AG20443 (cell line): Measurements from ENCODE around the gene VAPA.
A peak's percentile ranks its signal among the peaks of the same experiment; 100 is the strongest.
"Not testable (repeated sequence)": the region's sequence is repeated elsewhere in the genome, so short reads cannot be mapped to it uniquely, and the experiment has no call there.

ENCODE experiments used
- DNase-seq: peaks from one replicate; pipeline ENCODE4 v3.0.0; 2012; ENCODE audit warnings: low spot score, mixed read lengths

VAPA gene

DNA sequence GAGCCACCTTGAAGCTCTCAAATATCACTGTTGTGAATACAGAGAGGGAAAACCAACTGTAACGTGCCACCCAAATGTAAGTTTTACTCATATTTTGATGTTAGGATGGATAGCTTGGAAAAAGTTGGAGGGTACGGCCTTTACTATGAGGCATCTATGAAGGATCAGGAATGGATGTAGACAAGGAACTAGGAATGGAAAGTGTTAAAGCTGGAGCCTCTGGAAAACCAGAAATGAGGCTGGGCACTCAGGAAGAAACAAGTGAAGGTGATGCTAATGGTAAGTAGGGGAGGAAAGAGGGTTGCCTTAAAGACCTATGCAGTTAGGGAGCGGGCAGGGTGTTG lies 27.8 kb upstream of the VAPA start:
- DNase-seq, result no peak

- no peak for DNase-seq
Measured at GRCh38 chr18:9887992-9888391, 25.8 kb upstream of the VAPA start.

DNA sequence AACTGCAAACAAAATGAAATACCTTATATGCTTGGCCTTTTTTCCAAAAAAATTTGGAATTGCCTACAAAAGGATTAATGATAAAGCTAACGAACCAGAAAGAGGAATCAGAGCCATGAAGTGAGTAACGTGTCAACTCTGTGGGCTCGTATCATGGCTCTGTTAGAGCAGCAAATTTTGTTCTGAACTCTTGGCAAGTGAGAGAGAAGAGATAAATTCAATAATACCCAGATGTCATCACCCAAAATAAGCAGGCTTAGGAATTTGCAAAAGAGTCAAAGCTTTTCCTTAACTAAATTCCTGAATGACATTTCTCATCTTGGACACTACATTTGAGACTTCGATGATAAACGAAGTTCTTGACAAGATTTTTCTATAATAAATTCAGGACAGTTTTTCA lies 23.6 kb upstream of the VAPA start:
- no peak for DNase-seq

- no peak for DNase-seq
Measured at GRCh38 chr18:9890957-9891356, 22.9 kb upstream of the VAPA start.

- DNase-seq, result not testable (repeated sequence)
Measured at GRCh38 chr18:9891515-9891914, 22.3 kb upstream of the VAPA start.

DNA sequence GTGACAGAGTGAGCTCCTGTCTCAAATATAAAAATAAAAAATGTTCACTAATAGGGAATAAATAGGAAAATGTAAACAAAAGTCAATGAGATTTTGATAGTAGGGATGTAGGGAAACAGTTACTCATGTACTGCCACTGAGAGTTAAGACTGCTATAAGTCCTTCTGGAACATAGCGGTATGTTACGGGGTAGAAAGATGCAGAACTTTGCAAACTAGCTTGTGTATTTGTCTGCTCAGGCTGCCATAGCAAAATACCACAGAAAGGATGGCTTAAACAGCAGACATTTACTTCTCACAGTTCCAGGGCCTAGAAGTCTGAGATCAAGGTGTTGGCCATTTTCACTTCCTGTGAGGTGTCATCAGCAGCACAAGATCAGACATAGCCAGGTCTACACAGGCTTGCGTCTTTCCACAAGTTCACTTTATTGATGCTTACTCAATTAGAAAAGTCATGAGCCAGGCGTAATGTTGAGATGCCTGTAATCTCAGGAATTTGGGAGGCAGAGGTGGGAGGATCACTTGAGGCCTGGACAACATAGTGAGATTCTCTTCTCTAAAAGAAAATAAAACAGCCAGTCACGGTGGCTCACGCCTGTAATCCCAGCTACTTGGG lies 19.3 kb upstream of the VAPA start:
- DNase-seq, result no peak

- DNase-seq, result no peak
Measured at GRCh38 chr18:9897129-9897528, 16.7 kb upstream of the VAPA start.

DNA sequence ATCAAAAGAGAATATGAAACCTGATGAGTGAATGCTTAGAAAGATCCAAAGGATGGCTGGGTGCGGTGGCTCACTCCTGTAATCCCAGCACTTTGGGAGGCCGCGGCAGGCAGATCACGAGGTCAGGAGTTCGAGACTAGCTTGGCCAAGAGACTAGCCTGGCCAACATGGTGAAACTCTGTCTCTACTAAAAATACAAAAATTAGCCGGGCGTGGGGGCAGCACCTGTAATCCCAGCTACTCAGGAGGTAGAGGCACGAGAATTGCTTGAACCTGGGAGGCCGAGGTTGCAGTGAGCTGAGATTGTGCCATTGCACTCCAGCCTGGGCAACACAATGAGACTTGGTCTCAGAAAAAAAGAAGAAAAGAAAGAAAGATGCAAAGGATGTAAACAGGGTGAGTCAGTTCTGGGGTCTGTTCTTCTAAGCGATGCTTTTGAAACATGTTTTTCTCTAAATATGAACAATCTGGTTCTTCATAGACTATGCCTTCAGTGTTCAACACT lies 16.0 kb upstream of the VAPA start:
- not testable (repeated sequence) for DNase-seq

GRCh38 chr18:9898792-9899549 lies 14.8 kb upstream of the VAPA start:
- DNase-seq, result peak; percentile 34

DNA sequence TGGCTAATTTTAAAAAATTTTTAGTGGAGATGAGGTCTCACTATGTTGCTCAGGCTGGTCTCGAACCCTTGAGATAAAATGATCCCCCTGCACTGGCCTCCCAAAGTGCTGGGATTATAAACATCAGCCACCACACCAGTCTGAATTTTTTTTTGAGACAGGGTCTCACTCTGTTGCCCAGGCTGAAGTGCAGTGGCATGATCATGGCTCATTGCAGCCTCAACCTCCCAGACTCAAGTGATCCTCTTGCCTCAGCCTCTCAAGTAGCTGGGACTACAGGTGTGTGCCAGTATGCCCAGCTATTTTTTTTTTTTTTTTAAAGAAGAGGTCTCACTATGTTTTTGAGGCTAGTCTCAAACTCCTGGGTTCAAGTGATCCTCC lies 14.3 kb upstream of the VAPA start:
- not testable (repeated sequence) for DNase-seq

DNA sequence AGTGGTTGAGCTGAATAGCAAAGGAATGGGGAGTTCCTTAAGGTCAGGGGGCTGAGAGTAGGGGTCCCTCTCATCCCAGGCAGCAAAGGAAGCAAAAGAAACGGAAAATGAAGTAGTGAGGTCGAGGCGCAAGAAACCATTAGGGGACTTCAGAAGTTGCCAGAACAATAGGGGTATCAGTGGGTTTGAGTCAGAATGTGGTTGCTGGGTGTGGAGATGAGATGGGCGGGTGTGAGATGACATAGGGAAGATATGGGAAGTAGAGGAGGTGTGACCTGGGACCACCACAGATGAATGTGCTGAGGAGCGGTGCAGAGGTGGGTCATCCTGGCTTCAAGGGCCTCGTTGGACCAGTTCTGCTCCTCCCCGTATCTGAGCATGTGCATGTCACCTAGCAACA lies 13.1 kb upstream of the VAPA start:
- no peak for DNase-seq

DNA sequence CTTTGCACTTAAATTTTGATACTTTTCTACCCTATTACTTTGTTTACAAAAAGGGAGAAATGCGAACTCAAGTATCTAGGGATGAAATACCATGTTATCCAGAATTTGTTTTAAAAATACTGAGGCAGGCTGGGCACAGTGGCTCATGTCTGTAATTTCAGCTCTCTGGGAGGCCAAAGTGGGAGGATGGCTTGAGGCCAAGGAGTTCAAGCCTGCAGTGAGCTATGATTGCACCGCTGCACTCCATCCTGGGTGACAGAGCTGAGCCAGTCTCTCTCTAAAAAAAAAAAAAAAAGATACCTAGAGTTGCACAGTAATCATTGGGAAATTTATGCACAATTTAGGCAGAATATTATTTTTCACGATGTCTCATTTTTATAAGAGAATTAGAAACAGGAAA lies 12.4 kb upstream of the VAPA start:
- no peak for DNase-seq

DNA sequence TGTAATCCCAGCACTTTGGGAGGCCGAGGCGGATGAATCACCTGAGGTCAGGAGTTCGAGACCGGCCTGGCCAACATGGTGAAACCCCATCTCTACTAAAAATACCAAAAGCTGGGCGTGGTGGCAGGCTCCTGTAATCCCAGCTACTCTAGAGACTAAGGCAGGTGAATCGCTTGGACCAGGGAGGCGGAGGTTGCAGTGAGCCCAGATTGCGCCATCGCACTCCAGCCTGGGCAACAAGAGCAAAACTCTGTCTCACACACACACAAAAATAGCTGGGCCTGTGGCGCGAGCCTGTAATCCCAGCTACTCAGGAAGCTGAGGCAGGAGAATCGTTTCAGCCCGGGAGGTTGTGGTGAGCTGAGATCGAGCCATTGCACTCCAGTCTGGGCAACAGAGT lies 11.6 kb upstream of the VAPA start:
- DNase-seq, result not testable (repeated sequence)

GRCh38 chr18:9902832-9903231 lies 11.0 kb upstream of the VAPA start:
- DNase-seq, result no peak

DNA sequence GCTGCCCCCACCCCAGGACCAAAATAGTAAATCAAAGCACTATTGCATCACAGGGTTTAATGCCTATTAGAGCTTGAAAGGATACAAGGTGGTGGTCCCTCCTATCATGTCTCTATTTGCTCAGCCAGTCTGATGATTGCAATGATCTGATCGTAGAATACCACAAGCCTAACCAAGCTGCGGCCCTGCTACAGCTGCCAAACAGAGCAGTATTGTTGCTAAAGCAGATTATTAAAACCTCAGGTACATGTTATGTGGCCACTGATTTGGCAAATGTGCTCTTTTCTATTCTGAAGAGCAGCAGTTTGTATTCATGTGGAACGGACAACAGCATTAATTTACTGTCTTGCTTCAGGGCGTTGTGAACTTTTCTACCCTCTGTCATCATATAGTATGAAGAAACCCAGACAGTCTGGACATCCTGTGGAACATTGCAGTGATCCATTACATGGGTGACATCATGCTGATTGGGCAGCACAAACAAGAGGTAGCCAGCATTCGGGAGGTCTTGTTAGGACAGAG lies 8.4 kb upstream of the VAPA start:
- DNase-seq, result peak; percentile 25

DNA sequence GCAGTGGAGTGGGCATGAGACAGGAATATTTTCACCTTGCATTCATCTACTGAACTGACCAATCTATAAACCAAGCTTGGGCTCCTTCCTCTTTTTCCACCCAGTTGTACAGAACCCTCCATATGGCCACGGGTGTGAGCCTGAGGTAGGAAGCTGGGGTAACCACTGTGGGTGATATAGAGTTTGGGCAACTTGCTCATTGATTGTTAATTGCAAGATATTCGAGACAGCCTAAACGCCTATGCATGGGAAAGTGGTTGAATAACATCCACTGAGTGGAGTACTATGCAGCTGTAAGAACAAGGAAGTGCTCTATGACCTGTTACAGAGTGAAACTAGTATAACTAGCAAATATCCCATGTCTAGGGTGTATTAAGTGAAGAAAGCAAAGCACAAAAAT lies 7.3 kb upstream of the VAPA start:
- DNase-seq, result no peak

DNA sequence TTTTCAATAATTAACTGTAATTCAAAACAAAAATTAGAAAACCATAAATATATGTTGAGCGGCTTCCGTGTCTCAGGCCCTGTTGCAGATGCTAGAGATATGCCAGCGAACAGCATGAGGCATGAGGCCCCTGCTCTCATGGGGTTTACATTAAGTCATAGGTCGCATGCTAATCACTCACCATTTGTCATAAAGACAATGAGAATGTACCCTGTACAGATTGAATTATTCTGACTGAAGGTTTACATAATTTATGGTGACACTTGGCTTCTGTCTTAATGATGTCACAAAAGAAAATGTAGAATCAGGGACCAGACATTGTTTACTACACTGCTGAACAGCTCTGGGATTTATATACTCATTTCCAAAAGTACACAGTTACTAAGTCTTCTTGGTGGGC lies 5.9 kb upstream of the VAPA start:
- DNase-seq, result no peak

DNA sequence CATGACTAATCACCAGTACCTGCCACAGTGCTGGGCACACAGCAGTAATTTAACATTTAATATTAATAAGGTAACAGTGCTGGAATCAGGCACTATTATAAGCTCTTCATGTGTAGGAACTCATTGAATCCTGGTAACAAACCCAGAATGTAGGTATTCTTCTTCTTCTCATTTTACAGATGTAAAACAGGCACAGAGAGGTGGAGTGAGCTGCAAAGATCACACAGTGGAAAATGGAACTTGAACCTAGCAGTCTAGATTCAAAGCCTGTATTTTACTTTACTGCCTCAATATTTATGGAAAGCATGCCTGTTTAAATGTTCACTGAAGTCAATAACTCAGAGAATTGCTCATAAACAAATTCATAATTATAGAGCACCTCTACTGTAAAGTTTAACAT lies 3.7 kb upstream of the VAPA start:
- no peak for DNase-seq

- no peak for DNase-seq
Measured at GRCh38 chr18:9910661-9911060, 3.2 kb upstream of the VAPA start.

- DNase-seq, result no peak
Measured at GRCh38 chr18:9911226-9911625, 2.6 kb upstream of the VAPA start.

DNA sequence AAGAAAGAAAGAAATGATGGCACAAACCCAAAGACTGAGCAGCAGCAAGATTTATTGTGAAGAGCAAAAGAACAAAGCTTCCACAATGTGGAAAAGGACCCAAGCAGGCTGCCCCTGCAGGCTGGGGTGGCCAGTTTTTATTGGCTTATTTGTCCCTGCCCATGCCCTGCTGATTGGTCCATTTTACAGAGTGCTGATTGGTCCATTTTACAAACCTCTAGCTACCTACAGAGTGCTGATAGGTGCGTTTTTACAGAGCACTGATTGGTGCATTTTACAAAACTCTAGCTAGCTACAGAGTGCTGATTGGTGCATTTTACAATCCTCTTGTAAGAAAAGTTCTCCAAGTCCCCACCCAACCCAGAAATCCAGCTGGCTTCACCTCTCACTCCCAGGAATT lies 1.5 kb upstream of the VAPA start:
- DNase-seq, result not testable (repeated sequence)

DNA sequence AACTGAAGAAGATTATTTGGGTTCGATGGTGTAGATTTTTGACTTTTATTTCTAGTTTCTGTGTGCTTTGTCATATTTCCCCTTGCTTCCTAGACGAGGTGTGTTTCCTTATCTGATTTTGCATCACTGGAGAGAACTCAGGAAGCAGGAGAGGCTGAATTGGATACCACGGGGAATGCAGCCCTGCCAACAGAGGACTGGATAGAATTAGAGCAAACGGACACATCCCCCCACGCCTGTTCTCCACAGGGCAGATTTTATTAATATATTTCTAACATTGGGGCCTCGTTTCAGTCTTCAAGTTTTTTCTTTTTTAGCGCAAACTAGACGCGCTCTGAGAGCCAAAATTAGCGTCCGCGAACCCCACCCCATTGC lies 678 bp upstream of the VAPA start:
- no peak for DNase-seq

DNA sequence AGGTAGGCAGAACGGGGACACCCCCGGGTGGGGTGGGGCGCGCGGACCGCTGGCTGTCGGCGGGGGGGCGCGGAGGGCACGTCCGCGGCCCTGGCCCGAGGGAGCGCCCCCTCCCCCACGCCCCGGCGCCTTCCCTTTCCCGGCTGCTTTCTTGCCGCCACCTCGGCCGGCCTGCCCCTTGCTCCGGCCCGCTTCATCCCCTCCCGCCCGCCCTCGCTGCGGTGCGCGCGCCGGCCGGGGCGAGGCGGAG lies 443 bp downstream of the VAPA start:
- DNase-seq, result no peak
